ENCODE data around the gene TMEM144. TPM values are rescaled to one million over a fixed set of nuclear protein-coding genes. Genes with fewer than 3 reads are reported as not detected.
A peak's percentile ranks its signal among the peaks of the same experiment; 100 is the strongest.

The TMEM144 gene
- total RNA-seq, 2 experiments from 2014 or later, result 0.14 to 0.54 TPM

GRCh38 chr4:158234671-158235070 is 24.4 kb downstream of the TMEM144 start:
- H3K4me3 Mint-ChIP-seq, result no peak overlapping the region
- no peak overlapping the region for H3K27ac Mint-ChIP-seq
- no peaks in the 10 kb centered on the region for H3K36me3 Mint-ChIP-seq
- no peaks in the 10 kb centered on the region for H3K4me1 Mint-ChIP-seq
- POLR2A ChIA-PET, result no interaction called here
- H3K9me3 Mint-ChIP-seq, result no peaks in the 10 kb centered on the region
- DNase-seq, result no peak
- no peak for ATAC-seq (ENCODE audit: low read depth)
- peaks cover 5% of the 10 kb centered on the region for H3K27me3 Mint-ChIP-seq

- H3K27me3 Mint-ChIP-seq, result peaks cover 8% of the 10 kb centered on the region
- no peaks in the 10 kb centered on the region for H3K9me3 Mint-ChIP-seq
- no peaks in the 10 kb centered on the region for H3K4me1 Mint-ChIP-seq
- no peak overlapping the region for H3K4me3 Mint-ChIP-seq
- DNase-seq (no peak), ATAC-seq (ENCODE audit: low read depth) (no peak)
- POLR2A ChIA-PET, result no interaction called here
- H3K27ac Mint-ChIP-seq, result no peak overlapping the region
- no peaks in the 10 kb centered on the region for H3K36me3 Mint-ChIP-seq
Observed at GRCh38 chr4:158236304-158237030, 26.2 kb downstream of the TMEM144 start.

DNA sequence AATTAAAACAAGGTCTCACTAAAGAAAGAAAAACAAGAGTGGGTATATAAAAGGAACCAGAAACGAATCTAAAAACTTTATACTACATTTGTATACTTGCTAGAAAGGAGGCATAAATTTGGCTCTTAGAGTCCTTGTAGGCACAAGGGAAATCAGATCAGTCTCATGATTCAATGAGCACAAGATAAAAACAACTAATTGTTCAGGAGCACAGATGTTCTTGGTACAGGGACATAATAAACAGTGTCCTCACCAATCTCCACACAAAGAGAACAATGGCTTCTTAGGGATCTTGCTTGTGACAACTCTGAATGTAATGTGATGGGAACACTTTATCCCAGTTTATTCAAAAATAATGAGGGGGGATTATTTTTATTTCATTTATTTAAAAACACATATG is 28.3 kb downstream of the TMEM144 start:
- Mint-ChIP-seq H3K4me1 (no peaks in the 10 kb centered on the region), H3K9me3 (no peaks in the 10 kb centered on the region), H3K36me3 (no peaks in the 10 kb centered on the region), H3K27me3 (peaks cover 11% of the 10 kb centered on the region), H3K27ac (no peak overlapping the region), H3K4me3 (no peak overlapping the region)
- no peak for ATAC-seq (ENCODE audit: low read depth)
- POLR2A ChIA-PET, result no interaction called here
- DNase-seq, result no peak

DNA sequence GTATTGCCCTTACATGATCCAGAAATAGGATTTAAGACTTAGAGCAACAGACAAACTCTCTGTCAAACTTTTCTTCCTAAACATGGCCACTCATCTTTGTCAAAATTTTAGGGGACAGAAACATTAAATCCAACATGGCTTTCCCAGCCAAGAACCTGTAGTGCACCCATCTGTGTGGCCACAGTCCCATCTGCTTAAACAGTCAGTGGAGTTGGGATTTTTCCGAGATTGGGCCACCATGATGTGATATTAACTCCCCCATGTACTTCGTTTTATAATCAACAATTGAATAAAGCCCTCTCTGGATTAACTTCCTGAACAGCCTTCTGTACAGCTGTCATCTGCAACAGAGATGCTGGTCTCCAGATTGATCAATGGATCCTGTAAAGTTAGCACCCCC is 28.9 kb downstream of the TMEM144 start:
- H3K27me3 Mint-ChIP-seq, result peaks cover 11% of the 10 kb centered on the region
- H3K9me3 Mint-ChIP-seq, result no peaks in the 10 kb centered on the region
- H3K36me3 Mint-ChIP-seq, result no peaks in the 10 kb centered on the region
- no peak overlapping the region for H3K27ac Mint-ChIP-seq
- POLR2A ChIA-PET, result no interaction called here
- no peaks in the 10 kb centered on the region for H3K4me1 Mint-ChIP-seq
- ATAC-seq (ENCODE audit: low read depth) (no peak), DNase-seq (no peak)
- no peak overlapping the region for H3K4me3 Mint-ChIP-seq

- H3K27ac Mint-ChIP-seq, result no peak overlapping the region
- H3K36me3 Mint-ChIP-seq, result no peaks in the 10 kb centered on the region
- no peak for ATAC-seq (ENCODE audit: low read depth)
- H3K4me1 Mint-ChIP-seq, result no peaks in the 10 kb centered on the region
- no peaks in the 10 kb centered on the region for H3K9me3 Mint-ChIP-seq
- POLR2A ChIA-PET, result no interaction called here
- peaks cover 10% of the 10 kb centered on the region for H3K27me3 Mint-ChIP-seq
- no peak for DNase-seq
- no peak overlapping the region for H3K4me3 Mint-ChIP-seq
Observed at GRCh38 chr4:158243071-158243470, 32.8 kb downstream of the TMEM144 start.

GRCh38 chr4:158250321-158250720 is 40.0 kb downstream of the TMEM144 start:
- no peak for ATAC-seq (ENCODE audit: low read depth)
- no peak for DNase-seq
- Mint-ChIP-seq H3K27me3 (peaks cover 15% of the 10 kb centered on the region), H3K4me1 (no peaks in the 10 kb centered on the region), H3K27ac (no peak overlapping the region), H3K4me3 (no peak overlapping the region), H3K36me3 (no peaks in the 10 kb centered on the region), H3K9me3 (no peaks in the 10 kb centered on the region)
- POLR2A ChIA-PET, result no interaction called here

GRCh38 chr4:158253350-158253980 is 43.2 kb downstream of the TMEM144 start:
- Mint-ChIP-seq H3K4me1 (no peaks in the 10 kb centered on the region), H3K27ac (no peak overlapping the region), H3K27me3 (peaks cover 12% of the 10 kb centered on the region), H3K36me3 (no peaks in the 10 kb centered on the region), H3K9me3 (no peaks in the 10 kb centered on the region), H3K4me3 (no peak overlapping the region)
- DNase-seq (no peak), ATAC-seq (ENCODE audit: low read depth) (peak; percentile 65)
- POLR2A ChIA-PET, result no interaction called here

GRCh38 chr4:158254292-158254691 is 44.0 kb downstream of the TMEM144 start:
- peaks cover 10% of the 10 kb centered on the region for H3K27me3 Mint-ChIP-seq
- H3K4me1 Mint-ChIP-seq, result no peaks in the 10 kb centered on the region
- DNase-seq (no peak), ATAC-seq (ENCODE audit: low read depth) (no peak)
- H3K36me3 Mint-ChIP-seq, result no peaks in the 10 kb centered on the region
- POLR2A ChIA-PET, result no interaction called here
- H3K9me3 Mint-ChIP-seq, result no peaks in the 10 kb centered on the region
- H3K27ac Mint-ChIP-seq, result no peak overlapping the region
- no peak overlapping the region for H3K4me3 Mint-ChIP-seq

- Mint-ChIP-seq H3K4me3 (no peak overlapping the region), H3K4me1 (no peaks in the 10 kb centered on the region), H3K36me3 (no peaks in the 10 kb centered on the region), H3K27ac (no peak overlapping the region), H3K9me3 (no peaks in the 10 kb centered on the region), H3K27me3 (peaks cover 8% of the 10 kb centered on the region)
- POLR2A ChIA-PET, result no interaction called here
- DNase-seq (no peak), ATAC-seq (ENCODE audit: low read depth) (no peak)
Observed at GRCh38 chr4:158255727-158256324, 45.5 kb downstream of the TMEM144 start.

GRCh38 chr4:158259955-158260575 is 49.8 kb downstream of the TMEM144 start:
- H3K27me3 Mint-ChIP-seq, result peaks cover 4% of the 10 kb centered on the region
- H3K4me3 Mint-ChIP-seq, result no peak overlapping the region
- H3K27ac Mint-ChIP-seq, result no peak overlapping the region
- ATAC-seq (ENCODE audit: low read depth), result no peak
- POLR2A ChIA-PET, result no interaction called here
- H3K9me3 Mint-ChIP-seq, result no peaks in the 10 kb centered on the region
- H3K4me1 Mint-ChIP-seq, result no peaks in the 10 kb centered on the region
- no peak for DNase-seq
- no peaks in the 10 kb centered on the region for H3K36me3 Mint-ChIP-seq

- no peak for ATAC-seq (ENCODE audit: low read depth)
- Mint-ChIP-seq H3K4me1 (no peaks in the 10 kb centered on the region), H3K27me3 (peaks cover 7% of the 10 kb centered on the region), H3K9me3 (no peaks in the 10 kb centered on the region), H3K27ac (no peak overlapping the region), H3K4me3 (no peak overlapping the region), H3K36me3 (no peaks in the 10 kb centered on the region)
- no peak for DNase-seq
- POLR2A ChIA-PET, result no interaction called here
Observed at GRCh38 chr4:158261480-158261879, 51.2 kb downstream of the TMEM144 start.

- DNase-seq (no peak), ATAC-seq (ENCODE audit: low read depth) (no peak)
- POLR2A ChIA-PET, result no interaction called here
- no peaks in the 10 kb centered on the region for H3K4me1 Mint-ChIP-seq
- no peak overlapping the region for H3K27ac Mint-ChIP-seq
- no peak overlapping the region for H3K4me3 Mint-ChIP-seq
- H3K27me3 Mint-ChIP-seq, result peaks cover 13% of the 10 kb centered on the region
- no peaks in the 10 kb centered on the region for H3K9me3 Mint-ChIP-seq
- no peaks in the 10 kb centered on the region for H3K36me3 Mint-ChIP-seq
Observed at GRCh38 chr4:158268553-158268952, 58.3 kb downstream of the TMEM144 start.

DNA sequence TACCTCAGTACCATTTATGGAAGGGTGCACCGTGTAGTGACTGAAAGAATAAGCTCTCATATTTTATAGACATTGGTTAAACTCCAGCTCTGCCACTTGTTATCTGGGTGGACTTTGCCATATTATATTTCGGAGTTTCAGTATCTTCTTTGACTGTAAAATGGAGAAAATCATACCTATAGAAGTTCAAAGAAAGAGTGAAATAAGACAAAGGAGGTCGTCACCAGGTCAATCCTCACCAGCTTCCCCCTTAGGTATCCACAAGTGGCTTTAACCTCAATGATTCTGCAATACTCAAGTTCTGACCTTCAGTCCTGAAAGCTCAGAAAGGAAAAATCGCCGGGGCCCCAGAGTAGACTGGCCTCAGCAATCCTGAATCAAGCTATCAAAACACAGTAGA is 64.3 kb downstream of the TMEM144 start:
- no peak overlapping the region for H3K27ac Mint-ChIP-seq
- H3K27me3 Mint-ChIP-seq, result peaks cover 8% of the 10 kb centered on the region
- H3K4me1 Mint-ChIP-seq, result no peaks in the 10 kb centered on the region
- POLR2A ChIA-PET, result no interaction called here
- no peak overlapping the region for H3K4me3 Mint-ChIP-seq
- H3K9me3 Mint-ChIP-seq, result no peaks in the 10 kb centered on the region
- H3K36me3 Mint-ChIP-seq, result no peaks in the 10 kb centered on the region
- ATAC-seq (ENCODE audit: low read depth), result no peak
- DNase-seq, result no peak

GRCh38 chr4:158277558-158277957 is 67.3 kb downstream of the TMEM144 start:
- H3K36me3 Mint-ChIP-seq, result no peaks in the 10 kb centered on the region
- POLR2A ChIA-PET, result no interaction called here

More at GRCh38 chr4:158277558-158277957, 67.3 kb downstream of the TMEM144 start:
- ATAC-seq (ENCODE audit: low read depth) (no peak), DNase-seq (no peak)
- Mint-ChIP-seq H3K4me1 (no peaks in the 10 kb centered on the region), H3K27ac (no peak overlapping the region), H3K9me3 (no peaks in the 10 kb centered on the region), H3K27me3 (peaks cover 7% of the 10 kb centered on the region), H3K4me3 (no peak overlapping the region)

All from activated naive CD8-positive, alpha-beta T cell treated with anti-CD3 and anti-CD28 coated beads, Interleukin-2, amount 10 ng/mL, durations not matched to agents 7 days and 5 days (primary cell).